Measurements from ENCODE around the gene ANXA4. TPM values are rescaled to one million over a fixed set of nuclear protein-coding genes. Genes with fewer than 3 reads are reported as not detected.

ANXA4 gene
- total RNA-seq, result 10 to 100 TPM in 2 of 3 donors, 1 to 10 TPM in 1; 9.6 to 12.4 (median 11.2) TPM

DNA sequence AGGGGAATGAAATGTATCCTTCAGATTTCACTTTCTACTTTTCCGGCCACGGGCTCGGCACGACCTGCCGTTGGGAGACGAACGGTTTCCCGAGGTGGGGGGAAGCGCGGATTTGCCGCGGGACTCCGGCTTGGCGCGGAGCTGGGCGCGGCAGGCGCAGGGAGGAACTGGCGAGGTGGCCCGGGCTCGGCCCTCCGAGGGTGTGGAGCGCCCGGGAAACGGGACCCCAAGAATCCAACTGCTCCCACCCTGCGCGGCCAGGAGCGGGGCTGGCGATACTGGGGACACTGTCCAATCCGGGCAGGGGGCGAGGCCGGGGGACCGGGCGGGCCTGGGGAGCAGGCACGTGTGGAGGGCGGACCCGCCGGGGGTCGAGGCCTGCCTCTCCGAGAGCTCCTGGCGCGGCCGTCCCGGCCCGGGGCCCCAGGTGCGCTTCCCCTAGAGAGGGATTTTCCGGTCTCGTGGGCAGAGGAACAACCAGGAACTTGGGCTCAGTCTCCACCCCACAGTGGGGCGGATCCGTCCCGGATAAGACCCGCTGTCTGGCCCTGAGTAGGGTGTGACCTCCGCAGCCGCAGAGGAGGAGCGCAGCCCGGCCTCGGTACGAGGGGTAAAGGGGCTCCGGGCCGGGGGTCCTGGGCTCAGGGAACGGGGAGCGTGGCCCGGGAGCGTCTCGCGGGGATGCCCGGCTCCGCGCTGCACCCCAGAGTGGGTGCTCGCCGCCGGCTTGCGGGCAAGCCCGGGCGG lies at the start of gene ANXA4:
Gene ANXA4 (plus strand): TSS at position 560 of the 747 bp plus-strand sequence. CDS start 39,432 bp downstream, outside the sequence.
- H3K9me3 Mint-ChIP-seq, result no peaks in the 10 kb centered on the region

DNA sequence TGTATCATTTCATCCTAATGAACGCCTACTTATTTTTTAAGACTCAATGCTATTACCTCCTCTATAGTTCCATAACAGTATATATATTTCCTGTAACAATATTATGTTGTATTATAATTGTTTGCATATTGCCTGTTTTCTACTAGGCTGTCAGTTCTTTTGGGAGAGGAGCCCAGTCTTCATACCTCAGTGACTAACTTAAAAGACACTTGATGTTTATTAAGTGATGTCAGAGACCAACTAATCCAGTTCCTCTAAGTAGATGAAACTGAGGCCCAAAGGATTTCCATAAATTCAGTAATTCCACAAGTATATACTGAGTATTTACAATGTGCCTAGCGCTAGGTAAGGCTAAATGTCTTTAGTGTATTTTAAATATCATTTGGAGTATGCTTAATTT lies 49.5 kb upstream of the ANXA4 start:
- Mint-ChIP-seq H3K9me3 (no peaks in the 10 kb centered on the region), H3K4me1 (ENCODE audit: low read depth) (peaks cover 82% of the 10 kb centered on the region), H3K4me3 (no peak overlapping the region), H3K27me3 (ENCODE audit: low read depth) (no peaks in the 10 kb centered on the region), H3K36me3 (ENCODE audit: insufficient read depth) (no peaks in the 10 kb centered on the region)
- DNase-seq, result no peak
- no peak for ATAC-seq

More for the DNA sequence above, at the start of gene ANXA4:
- Mint-ChIP-seq H3K36me3 (ENCODE audit: insufficient read depth) (no peaks in the 10 kb centered on the region), H3K4me3 (peak within 1 kb of the TSS; percentile 89), H3K4me1 (ENCODE audit: low read depth) (peaks cover 20% of the 10 kb centered on the region), H3K27me3 (ENCODE audit: low read depth) (no peaks in the 10 kb centered on the region)
- peak; percentile 51 for DNase-seq
- peak; percentile 91 to 92 for ATAC-seq

DNA sequence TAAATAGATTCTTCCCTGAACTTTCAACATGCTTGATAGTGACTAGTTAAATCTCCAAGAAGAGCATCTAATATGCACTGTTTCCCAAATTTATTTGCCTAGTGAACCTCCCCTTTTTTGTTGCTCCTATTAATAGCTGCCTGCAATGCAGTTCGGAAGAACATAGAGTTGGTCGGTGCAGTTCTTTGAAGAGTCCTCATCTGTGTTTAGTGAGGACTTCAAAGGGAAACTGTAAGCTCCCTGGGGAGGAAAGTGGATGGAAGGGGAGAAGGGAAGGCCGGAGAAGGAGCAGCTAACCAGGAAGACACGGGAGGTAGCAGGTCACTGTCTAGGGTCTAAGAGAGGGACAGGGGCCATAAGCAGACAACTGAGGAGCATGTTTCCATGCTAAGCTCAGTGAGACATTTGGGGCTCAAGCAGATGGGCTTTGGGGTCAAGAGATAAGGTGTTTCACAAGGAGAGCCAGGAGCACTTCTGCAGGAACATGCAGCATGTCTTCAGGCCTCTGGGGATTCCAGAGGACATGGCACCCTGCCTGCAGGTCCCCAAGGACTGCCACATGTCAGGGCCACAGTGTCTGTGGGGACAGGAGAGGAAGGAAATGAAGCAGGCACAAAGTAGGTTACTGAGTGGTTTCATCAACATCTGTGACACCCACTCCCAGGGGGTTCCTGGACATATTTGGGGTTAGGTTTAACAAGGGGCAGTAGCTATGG lies 48.7 kb upstream of the ANXA4 start:
- no peak for DNase-seq
- peak overlapping the region; percentile 46 for H3K4me3 Mint-ChIP-seq
- H3K9me3 Mint-ChIP-seq, result no peaks in the 10 kb centered on the region
- H3K36me3 Mint-ChIP-seq (ENCODE audit: insufficient read depth), result no peaks in the 10 kb centered on the region
- ATAC-seq, result no peak
- no peaks in the 10 kb centered on the region for H3K27me3 Mint-ChIP-seq (ENCODE audit: low read depth)
- peaks cover 86% of the 10 kb centered on the region for H3K4me1 Mint-ChIP-seq (ENCODE audit: low read depth)

DNA sequence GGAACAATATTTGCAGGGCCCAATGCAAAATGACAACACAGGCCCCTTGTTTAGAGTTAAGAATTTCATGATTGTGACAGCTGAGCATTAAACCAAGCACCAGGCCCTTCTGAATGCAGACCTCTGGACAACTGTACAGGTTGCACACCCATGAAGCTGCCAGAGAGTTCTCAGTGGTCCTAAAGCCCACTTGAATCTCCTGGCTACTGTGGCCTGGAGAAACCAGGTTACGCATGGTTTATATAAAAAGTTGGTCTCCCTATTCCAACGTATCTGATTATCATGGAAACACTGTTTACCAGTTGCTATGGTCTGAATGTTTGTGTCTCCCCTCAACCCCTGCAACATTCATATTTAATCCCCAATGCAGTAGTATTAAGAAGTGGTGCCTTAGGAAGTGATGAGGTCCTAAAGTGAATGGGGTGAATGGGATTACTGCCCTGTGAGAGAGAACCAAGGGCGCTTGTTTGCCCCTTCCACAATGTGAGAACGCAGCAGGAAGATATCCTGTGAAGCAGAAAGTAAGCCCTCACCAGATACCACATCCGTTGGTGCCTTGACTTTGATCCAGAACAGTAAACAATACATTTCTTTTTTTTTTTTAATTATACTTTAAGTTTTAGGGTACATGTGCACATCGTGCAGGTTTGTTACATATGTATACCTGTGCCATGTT lies 48.0 kb upstream of the ANXA4 start:
- H3K4me3 Mint-ChIP-seq, result peak overlapping the region; percentile 46
- peaks cover 86% of the 10 kb centered on the region for H3K4me1 Mint-ChIP-seq (ENCODE audit: low read depth)
- peak; percentile 5 for DNase-seq
- no peaks in the 10 kb centered on the region for H3K36me3 Mint-ChIP-seq (ENCODE audit: insufficient read depth)
- peak in 1 of 2 donors; percentile 24 for ATAC-seq
- no peaks in the 10 kb centered on the region for H3K27me3 Mint-ChIP-seq (ENCODE audit: low read depth)
- no peaks in the 10 kb centered on the region for H3K9me3 Mint-ChIP-seq

DNA sequence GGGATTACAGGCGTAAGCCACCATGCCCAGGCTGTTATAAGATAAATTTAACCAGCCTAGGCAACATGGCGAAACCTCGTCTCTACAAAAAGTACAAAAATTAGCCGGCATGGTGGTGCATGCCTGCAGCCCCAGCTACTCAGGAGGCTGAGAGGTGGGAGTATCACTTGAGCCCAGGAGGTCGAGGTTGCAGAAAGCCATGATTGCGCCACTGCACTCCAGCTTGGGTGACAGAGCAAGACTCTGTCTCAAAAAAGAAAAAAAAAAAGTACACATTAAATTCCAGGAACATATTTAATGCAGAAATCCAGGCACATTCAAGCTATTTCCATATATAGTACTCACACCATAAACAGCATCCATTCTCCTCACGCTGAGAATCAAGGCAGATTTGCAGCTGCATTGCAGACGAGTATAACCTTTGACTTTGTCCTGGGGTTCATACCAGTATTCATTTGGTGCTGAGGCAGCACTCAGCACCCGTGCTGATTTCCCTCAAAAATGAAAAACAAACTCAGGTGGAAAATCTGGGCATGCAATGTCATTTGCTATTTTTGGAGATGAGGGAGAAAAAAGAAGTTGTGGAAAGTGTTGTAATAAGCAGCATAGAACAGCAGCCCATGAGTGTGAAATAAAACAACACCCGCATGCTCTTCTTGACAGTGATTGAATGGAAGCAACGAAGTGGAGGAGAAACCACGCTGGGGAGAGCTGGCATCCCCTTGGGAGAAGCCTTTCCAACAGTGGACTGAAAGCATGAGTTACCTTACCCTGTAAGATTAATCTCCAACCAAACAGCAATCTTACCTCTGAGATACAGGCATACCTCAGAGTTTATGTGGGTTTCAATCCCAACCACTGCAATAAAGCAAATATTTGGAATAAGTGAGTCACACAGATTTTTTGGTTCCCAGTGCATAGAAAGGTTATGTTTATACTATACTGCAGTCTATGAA lies 46.8 kb upstream of the ANXA4 start:
- H3K9me3 Mint-ChIP-seq, result no peaks in the 10 kb centered on the region
- H3K4me3 Mint-ChIP-seq, result no peak overlapping the region
- no peak for DNase-seq
- peaks cover 88% of the 10 kb centered on the region for H3K4me1 Mint-ChIP-seq (ENCODE audit: low read depth)
- ATAC-seq, result peak; percentile 70 to 72
- no peaks in the 10 kb centered on the region for H3K27me3 Mint-ChIP-seq (ENCODE audit: low read depth)
- no peaks in the 10 kb centered on the region for H3K36me3 Mint-ChIP-seq (ENCODE audit: insufficient read depth)

DNA sequence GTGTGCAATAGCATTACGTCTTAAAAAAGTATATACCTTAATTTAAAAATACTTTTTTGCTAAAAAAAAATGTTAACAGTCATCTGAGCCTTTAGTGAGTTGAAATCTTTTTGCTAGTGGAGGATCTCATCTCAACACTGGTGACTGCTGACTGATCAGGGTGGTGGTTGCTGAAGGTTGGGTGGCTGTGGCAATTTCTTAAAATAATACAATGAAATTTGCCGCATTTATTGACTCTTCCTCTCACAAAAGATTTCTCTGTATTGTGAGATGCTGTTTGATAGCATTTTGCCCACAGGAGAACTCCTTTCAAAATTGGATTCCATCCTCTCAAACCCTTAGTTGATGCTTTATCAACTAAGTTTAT lies 46.1 kb upstream of the ANXA4 start:
- DNase-seq, result no peak
- Mint-ChIP-seq H3K4me1 (ENCODE audit: low read depth) (peaks cover 82% of the 10 kb centered on the region), H3K36me3 (ENCODE audit: insufficient read depth) (no peaks in the 10 kb centered on the region), H3K9me3 (no peaks in the 10 kb centered on the region), H3K27me3 (ENCODE audit: low read depth) (no peaks in the 10 kb centered on the region), H3K4me3 (peak overlapping the region; percentile 8)
- ATAC-seq, result no peak

DNA sequence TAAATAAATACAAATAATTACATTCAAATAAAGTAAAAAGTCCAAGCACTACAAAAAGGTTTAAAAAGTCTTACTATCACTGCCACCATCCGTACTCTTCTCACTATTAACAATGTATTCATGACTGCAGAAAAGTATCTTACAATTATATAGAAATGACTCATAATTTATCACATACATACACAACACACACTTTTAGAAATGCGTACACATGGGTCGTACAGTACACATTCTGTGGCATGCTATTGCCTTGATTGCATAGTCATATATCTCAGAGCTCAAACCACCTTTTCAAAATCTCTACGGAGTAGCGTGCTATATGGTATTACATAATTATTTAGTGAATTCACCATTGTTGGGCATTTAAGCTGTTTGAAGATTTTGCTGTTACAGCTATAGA lies 41.6 kb upstream of the ANXA4 start:
- ATAC-seq, result no peak
- H3K9me3 Mint-ChIP-seq, result no peaks in the 10 kb centered on the region
- no peaks in the 10 kb centered on the region for H3K27me3 Mint-ChIP-seq (ENCODE audit: low read depth)
- H3K36me3 Mint-ChIP-seq (ENCODE audit: insufficient read depth), result no peaks in the 10 kb centered on the region
- no peak for DNase-seq
- H3K4me1 Mint-ChIP-seq (ENCODE audit: low read depth), result peaks cover 43% of the 10 kb centered on the region
- H3K4me3 Mint-ChIP-seq, result no peak overlapping the region

DNA sequence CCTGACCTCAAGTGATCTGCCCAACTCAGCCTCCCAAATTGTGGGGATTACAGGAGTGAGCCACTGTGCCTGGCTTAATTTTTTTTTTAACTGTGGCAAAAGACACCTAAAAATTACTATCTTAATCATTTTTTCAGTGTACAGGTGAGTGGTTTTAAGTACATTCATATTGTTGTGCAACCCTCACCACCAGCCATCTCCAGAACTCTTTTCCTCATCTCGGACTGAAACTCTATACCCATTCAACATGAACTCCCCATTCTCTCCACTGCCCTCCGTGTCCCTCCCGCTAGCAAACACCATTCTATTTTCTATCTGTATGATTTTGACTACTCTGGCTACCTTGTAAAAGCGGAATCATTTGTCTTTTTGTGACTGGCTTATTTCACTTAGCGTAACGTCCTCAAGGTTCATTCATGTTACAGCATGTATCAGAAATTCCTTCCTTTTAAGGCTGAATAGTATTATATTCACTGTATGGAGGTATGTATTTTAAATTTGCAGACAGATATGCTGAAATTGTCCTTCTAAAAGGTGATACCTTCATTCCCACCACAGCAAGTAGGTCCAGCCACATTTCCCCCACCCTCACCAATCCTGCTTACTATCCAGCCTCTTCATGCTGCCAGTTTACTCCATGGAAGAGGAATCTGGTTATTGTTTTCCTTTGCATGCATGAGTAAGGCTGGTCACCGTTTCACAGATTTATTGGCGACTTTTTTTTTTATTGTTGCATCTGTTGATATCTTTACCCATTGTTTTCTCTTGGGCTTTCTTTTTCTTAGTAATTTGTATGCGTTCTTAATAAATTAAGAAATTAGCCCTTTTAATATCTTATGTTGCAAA lies 40.6 kb upstream of the ANXA4 start:
- no peak overlapping the region for H3K4me3 Mint-ChIP-seq
- no peak for ATAC-seq
- H3K4me1 Mint-ChIP-seq (ENCODE audit: low read depth), result peaks cover 34% of the 10 kb centered on the region
- H3K27me3 Mint-ChIP-seq (ENCODE audit: low read depth), result no peaks in the 10 kb centered on the region
- no peaks in the 10 kb centered on the region for H3K9me3 Mint-ChIP-seq
- no peak for DNase-seq
- no peaks in the 10 kb centered on the region for H3K36me3 Mint-ChIP-seq (ENCODE audit: insufficient read depth)

DNA sequence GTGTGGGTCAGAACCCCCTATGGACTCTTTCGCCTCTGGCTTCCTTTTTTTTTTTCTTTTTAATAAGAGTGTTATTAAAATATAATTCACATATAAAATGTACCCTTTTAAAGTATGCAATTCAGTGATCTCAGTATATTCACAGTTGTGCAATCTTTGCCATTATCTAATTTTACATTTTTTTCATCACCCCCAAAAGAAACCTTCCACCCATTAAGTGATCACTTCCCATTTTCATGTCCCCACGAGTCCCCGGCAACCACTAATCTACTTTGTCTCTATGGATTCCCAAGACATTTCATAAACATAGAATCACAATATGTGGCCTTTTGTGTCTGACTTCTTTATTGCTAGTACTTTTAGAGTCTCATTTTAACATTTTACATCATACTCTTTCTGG lies 38.7 kb upstream of the ANXA4 start:
- no peaks in the 10 kb centered on the region for H3K27me3 Mint-ChIP-seq (ENCODE audit: low read depth)
- DNase-seq (no peak), ATAC-seq (no peak)
- peaks cover 21% of the 10 kb centered on the region for H3K4me1 Mint-ChIP-seq (ENCODE audit: low read depth)
- no peaks in the 10 kb centered on the region for H3K36me3 Mint-ChIP-seq (ENCODE audit: insufficient read depth)
- H3K4me3 Mint-ChIP-seq, result no peak overlapping the region
- no peaks in the 10 kb centered on the region for H3K9me3 Mint-ChIP-seq

DNA sequence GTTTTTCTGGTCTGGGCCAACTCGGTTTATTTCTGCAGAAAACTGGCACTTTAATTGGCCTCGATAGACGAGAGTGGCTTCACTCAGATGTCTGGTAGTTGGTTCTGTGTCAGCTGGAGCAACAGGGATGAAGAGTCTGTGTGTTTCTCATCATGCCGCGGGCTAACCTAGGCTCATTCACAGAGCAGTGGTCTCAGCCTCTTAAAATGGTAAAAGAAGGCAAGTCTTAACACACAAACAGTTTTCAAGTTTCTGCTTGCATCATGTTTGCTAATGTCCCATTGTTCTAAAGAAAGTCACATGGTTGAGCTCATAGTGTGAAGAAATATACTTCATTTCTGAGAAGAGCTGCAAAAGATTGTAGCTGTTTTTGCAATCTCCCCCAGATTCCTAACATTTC lies 37.5 kb upstream of the ANXA4 start:
- Mint-ChIP-seq H3K9me3 (no peaks in the 10 kb centered on the region), H3K4me3 (no peak overlapping the region), H3K36me3 (ENCODE audit: insufficient read depth) (no peaks in the 10 kb centered on the region), H3K4me1 (ENCODE audit: low read depth) (peaks cover 12% of the 10 kb centered on the region), H3K27me3 (ENCODE audit: low read depth) (no peaks in the 10 kb centered on the region)
- DNase-seq (no peak), ATAC-seq (no peak)

DNA sequence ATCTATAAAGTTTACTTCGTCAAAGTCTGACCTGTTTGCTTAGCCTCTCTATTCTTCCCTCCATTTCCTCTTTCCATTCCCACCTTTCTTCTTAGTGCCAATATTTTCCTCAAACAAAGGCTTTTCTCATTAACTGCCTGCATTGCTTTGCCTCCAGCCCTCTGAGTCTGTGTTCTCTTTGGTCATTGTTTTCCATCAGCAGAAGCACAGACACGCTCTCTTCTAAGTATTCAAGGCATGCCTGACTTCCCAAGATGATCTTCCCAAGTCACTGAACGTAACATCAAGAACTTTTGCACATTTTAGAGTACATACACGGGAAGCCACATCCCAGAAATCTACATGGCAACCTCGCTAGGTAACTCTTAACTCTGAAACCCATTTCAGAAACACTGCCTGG lies 32.6 kb upstream of the ANXA4 start:
- Mint-ChIP-seq H3K9me3 (peaks cover 4% of the 10 kb centered on the region), H3K4me1 (ENCODE audit: low read depth) (peaks cover 15% of the 10 kb centered on the region), H3K4me3 (no peak overlapping the region), H3K27me3 (ENCODE audit: low read depth) (no peaks in the 10 kb centered on the region), H3K36me3 (ENCODE audit: insufficient read depth) (peaks cover 3% of the 10 kb centered on the region)
- DNase-seq (no peak), ATAC-seq (no peak)

DNA sequence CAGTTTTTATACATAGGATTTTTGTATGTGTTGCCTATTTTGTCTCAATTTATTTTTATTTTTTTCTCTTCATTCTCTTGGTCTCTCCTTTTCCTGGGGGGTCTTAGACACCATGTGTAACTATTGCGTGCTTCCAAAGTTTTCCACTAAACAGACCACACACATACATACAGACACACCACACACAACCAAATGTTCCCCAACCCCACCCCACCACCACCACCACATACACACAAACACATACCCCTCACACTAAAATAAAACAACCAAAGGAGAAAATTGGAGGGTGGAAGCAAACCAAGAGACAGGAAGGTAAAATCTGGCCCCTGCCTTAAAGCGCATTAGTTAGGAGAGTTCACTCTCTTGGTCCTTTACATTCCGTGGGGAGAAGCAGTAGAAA lies 30.0 kb upstream of the ANXA4 start:
- no peak for ATAC-seq
- Mint-ChIP-seq H3K9me3 (peaks cover 4% of the 10 kb centered on the region), H3K27me3 (ENCODE audit: low read depth) (no peaks in the 10 kb centered on the region), H3K36me3 (ENCODE audit: insufficient read depth) (peaks cover 3% of the 10 kb centered on the region), H3K4me1 (ENCODE audit: low read depth) (peaks cover 23% of the 10 kb centered on the region), H3K4me3 (no peak overlapping the region)
- DNase-seq, result no peak

DNA sequence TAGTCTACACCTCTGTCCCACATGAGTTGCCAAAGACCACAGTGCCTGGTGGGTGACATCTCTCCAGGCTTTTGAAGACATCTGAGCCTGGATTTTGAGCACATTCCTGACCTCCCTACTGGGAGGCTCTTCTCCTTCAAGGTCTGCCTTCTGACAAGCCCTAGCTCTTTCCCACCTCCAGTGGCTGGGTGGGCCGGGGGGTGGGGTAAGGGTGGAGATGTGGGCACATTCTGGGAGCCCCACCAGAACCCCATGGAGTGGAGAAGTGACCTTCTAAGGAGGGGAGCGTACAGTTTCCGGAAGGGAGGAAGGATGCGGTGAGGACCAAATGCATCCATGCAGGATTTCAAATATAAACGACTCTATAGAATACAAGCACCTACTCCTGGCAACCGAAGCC lies 27.9 kb upstream of the ANXA4 start:
- peaks cover 4% of the 10 kb centered on the region for H3K9me3 Mint-ChIP-seq
- no peak for DNase-seq
- H3K4me1 Mint-ChIP-seq (ENCODE audit: low read depth), result peaks cover 20% of the 10 kb centered on the region
- no peak overlapping the region for H3K4me3 Mint-ChIP-seq
- no peak for ATAC-seq
- H3K36me3 Mint-ChIP-seq (ENCODE audit: insufficient read depth), result peaks cover 3% of the 10 kb centered on the region
- H3K27me3 Mint-ChIP-seq (ENCODE audit: low read depth), result no peaks in the 10 kb centered on the region

All from activated T-cell treated with anti-CD3 and anti-CD28 coated beads, Interleukin-2, amount 50 U/mL, for 4 hours (primary cell).